Activated CD4-positive, alpha-beta T cell treated with anti-CD3 and anti-CD28 coated beads, Interleukin-2, amount 50 U/mL, for 4 hours (primary cell): ENCODE results near the gene RAPGEF4.
"Not testable (repeated sequence)": the region's sequence is repeated elsewhere in the genome, so short reads cannot be mapped to it uniquely, and the experiment has no call there.

Source experiments
- DNase-seq, 2 experiments: peaks; one replicate each; pipeline ENCODE4 v3.0.0-alpha.2; 2020

The RAPGEF4 gene

GRCh38 chr2:173010233-173010632 is 274.6 kb downstream of the RAPGEF4 start:
- no peak for DNase-seq

GRCh38 chr2:173016451-173016850 is 280.8 kb downstream of the RAPGEF4 start:
- DNase-seq: no peak

GRCh38 chr2:173017646-173018420 is 282.2 kb downstream of the RAPGEF4 start:
- DNase-seq: no peak

- no peak for DNase-seq
These were observed 284.1 kb downstream of the RAPGEF4 start for GRCh38 chr2:173019755-173020154.

GRCh38 chr2:173021939-173022371 is 286.3 kb downstream of the RAPGEF4 start:
- no peak for DNase-seq

- DNase-seq: no peak
These were observed 288.1 kb downstream of the RAPGEF4 start for GRCh38 chr2:173023718-173024117.

- no peak for DNase-seq
These were observed 290.8 kb downstream of the RAPGEF4 start for GRCh38 chr2:173026479-173026878.

- DNase-seq: peak; percentile 64 to 66
These were observed 291.8 kb downstream of the RAPGEF4 start for GRCh38 chr2:173027181-173028128.

- DNase-seq: no peak
These were observed 292.5 kb downstream of the RAPGEF4 start for GRCh38 chr2:173028141-173028540.

GRCh38 chr2:173028671-173029070 is 293.0 kb downstream of the RAPGEF4 start:
- no peak for DNase-seq

GRCh38 chr2:173030561-173031490 is 295.2 kb downstream of the RAPGEF4 start:
- DNase-seq: no peak

GRCh38 chr2:173032032-173032431 is 296.4 kb downstream of the RAPGEF4 start:
- no peak for DNase-seq

- DNase-seq: no peak
These were observed 297.4 kb downstream of the RAPGEF4 start for GRCh38 chr2:173033084-173033483.

GRCh38 chr2:173034143-173034542 is 298.5 kb downstream of the RAPGEF4 start:
- no peak for DNase-seq

- DNase-seq: no peak
These were observed 301.8 kb downstream of the RAPGEF4 start for GRCh38 chr2:173037245-173038120.

GRCh38 chr2:173038257-173038656 is 302.6 kb downstream of the RAPGEF4 start:
- not testable (repeated sequence) for DNase-seq

GRCh38 chr2:173040729-173041128 is 305.1 kb downstream of the RAPGEF4 start:
- no peak for DNase-seq

GRCh38 chr2:173043476-173043875 is 307.8 kb downstream of the RAPGEF4 start:
- DNase-seq: no peak

- DNase-seq: no peak
These were observed 308.4 kb downstream of the RAPGEF4 start for GRCh38 chr2:173043897-173044519.

GRCh38 chr2:173044686-173045085 is 309.0 kb downstream of the RAPGEF4 start:
- DNase-seq: no peak

GRCh38 chr2:173045181-173045580 is 309.5 kb downstream of the RAPGEF4 start:
- no peak for DNase-seq
